Suprapubic skin (tissue), 4 donors: Measurements from ENCODE around the gene PCDHGA12. TPM values are rescaled to one million over a fixed set of nuclear protein-coding genes. Genes with fewer than 3 reads are reported as not detected.

Source experiments
- DNase-seq, 2 donors: peaks; one replicate each; pipeline ENCODE4 v3.0.0-alpha.2; 2019; ENCODE audit warnings: low spot score in 2 of 2
- H3K27ac ChIP-seq: fragments of 200-600 bp; sonication (generic); one replicate; pipeline ENCODE4 v1.5.1; 2019
- H3K27me3 ChIP-seq: fragments of 200-600 bp; sonication (generic); one replicate; pipeline ENCODE4 v1.5.1; 2019
- H3K36me3 ChIP-seq: fragments of 200-600 bp; sonication (generic); one replicate; pipeline ENCODE4 v1.5.1; 2019
- H3K4me1 ChIP-seq: fragments of 200-600 bp; sonication (generic); one replicate; pipeline ENCODE4 v1.5.1; 2019
- H3K4me3 ChIP-seq: fragments of 200-600 bp; sonication (generic); one replicate; pipeline ENCODE4 v1.5.1; 2019; ENCODE audit warnings: mild to moderate bottlenecking
- H3K9me3 ChIP-seq: fragments of 200-600 bp; sonication (generic); one replicate; pipeline ENCODE4 v1.5.1; 2019
- EP300 ChIP-seq: sonication (generic); formaldehyde crosslinking; IDR thresholded peaks from one replicate; pipeline ENCODE4 v1.6.1; 2017; ENCODE audit warnings: antibody characterized with exemption
- POLR2A ChIP-seq, 2 donors: fragments of 450-650 bp; IDR thresholded peaks; one replicate each; pipeline ENCODE4 v1.6.1; 2017; ENCODE audit warnings: antibody characterized with exemption in 2 of 2, mild to moderate bottlenecking in 2 of 2, moderate library complexity in 2 of 2
- POLR2AphosphoS5 ChIP-seq, 3 donors: sonication (generic); formaldehyde crosslinking; IDR thresholded peaks; one replicate each; pipeline ENCODE4 v1.6.1; 2017; ENCODE audit warnings: antibody characterized with exemption in 3 of 3
- WGBS: methylation state at CpG from one replicate; pipeline ENCODE4 v1.1.5; 2018; 5-methylcytosine and 5-hydroxymethylcytosine counted together
- total RNA-seq, 4 donors: library from RNA; depleted of rRNA; stranded (reverse); fragments of >200 nt; gene quantifications; one replicate each; pipeline ENCODE4 v1.1.0, GENCODE V29; 2016
- TF ChIP-seq, protein P1 (sequence below), 2 donors: fragments of 200-600 bp in 1 of 2; fragments of 450-650 bp in 1 of 2; sonication (generic) in 1 of 2; IDR thresholded peaks; one replicate each; pipeline ENCODE4 v1.5.1; 2016 to 2019; ENCODE audit warnings: antibody characterized with exemption in 2 of 2, mild to moderate bottlenecking in 1 of 2, moderate library complexity in 1 of 2

Gene PCDHGA12
- total RNA-seq: 10 to 100 TPM in 1 of 4 donors, 1 to 10 TPM in 3; 2.9 to 13.4 (median 6.6) TPM

DNA sequence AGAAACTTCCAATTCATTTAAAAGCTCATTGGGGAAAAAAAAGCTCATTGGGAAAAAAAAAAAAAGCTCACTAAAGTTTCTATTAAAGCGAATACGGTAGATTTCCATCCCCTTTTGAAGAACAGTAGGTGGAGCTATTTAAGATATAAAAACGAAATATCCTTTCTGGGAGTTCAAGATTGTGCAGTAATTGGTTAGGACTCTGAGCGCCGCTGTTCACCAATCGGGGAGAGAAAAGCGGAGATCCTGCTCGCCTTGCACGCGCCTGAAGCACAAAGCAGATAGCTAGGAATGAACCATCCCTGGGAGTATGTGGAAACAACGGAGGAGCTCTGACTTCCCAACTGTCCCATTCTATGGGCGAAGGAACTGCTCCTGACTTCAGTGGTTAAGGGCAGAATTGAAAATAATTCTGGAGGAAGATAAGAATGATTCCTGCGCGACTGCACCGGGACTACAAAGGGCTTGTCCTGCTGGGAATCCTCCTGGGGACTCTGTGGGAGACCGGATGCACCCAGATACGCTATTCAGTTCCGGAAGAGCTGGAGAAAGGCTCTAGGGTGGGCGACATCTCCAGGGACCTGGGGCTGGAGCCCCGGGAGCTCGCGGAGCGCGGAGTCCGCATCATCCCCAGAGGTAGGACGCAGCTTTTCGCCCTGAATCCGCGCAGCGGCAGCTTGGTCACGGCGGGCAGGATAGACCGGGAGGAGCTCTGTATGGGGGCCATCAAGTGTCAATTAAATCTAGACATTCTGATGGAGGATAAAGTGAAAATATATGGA, at the start of gene PCDHGA12:
TSS of gene PCDHGA12 (plus strand) at position 176 of the 782 bp plus-strand sequence. CDS start at position 429, 253 bp downstream.
- 10% methylated on average over 33 of the region's 33 CpGs for WGBS
- Histone ChIP-seq H3K4me3 (peak within 1 kb of the TSS; percentile 38), H3K4me1 (no peaks in the 10 kb centered on the region), H3K27ac (no peak within 1 kb of the TSS), H3K9me3 (peaks cover 78% of the 10 kb centered on the region), H3K36me3 (no peaks in the 10 kb centered on the region), H3K27me3 (no peaks in the 10 kb centered on the region)
- TF ChIP-seq EP300 (no peak), POLR2A (IDR thresholded peaks at IDR 0.05) (no peak)
- TF ChIP-seq, protein P1, sequence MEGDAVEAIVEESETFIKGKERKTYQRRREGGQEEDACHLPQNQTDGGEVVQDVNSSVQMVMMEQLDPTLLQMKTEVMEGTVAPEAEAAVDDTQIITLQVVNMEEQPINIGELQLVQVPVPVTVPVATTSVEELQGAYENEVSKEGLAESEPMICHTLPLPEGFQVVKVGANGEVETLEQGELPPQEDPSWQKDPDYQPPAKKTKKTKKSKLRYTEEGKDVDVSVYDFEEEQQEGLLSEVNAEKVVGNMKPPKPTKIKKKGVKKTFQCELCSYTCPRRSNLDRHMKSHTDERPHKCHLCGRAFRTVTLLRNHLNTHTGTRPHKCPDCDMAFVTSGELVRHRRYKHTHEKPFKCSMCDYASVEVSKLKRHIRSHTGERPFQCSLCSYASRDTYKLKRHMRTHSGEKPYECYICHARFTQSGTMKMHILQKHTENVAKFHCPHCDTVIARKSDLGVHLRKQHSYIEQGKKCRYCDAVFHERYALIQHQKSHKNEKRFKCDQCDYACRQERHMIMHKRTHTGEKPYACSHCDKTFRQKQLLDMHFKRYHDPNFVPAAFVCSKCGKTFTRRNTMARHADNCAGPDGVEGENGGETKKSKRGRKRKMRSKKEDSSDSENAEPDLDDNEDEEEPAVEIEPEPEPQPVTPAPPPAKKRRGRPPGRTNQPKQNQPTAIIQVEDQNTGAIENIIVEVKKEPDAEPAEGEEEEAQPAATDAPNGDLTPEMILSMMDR (IDR thresholded peaks at IDR 0.05): peak in 1 of 2 donors; percentile 26
- no peak for DNase-seq

DNA sequence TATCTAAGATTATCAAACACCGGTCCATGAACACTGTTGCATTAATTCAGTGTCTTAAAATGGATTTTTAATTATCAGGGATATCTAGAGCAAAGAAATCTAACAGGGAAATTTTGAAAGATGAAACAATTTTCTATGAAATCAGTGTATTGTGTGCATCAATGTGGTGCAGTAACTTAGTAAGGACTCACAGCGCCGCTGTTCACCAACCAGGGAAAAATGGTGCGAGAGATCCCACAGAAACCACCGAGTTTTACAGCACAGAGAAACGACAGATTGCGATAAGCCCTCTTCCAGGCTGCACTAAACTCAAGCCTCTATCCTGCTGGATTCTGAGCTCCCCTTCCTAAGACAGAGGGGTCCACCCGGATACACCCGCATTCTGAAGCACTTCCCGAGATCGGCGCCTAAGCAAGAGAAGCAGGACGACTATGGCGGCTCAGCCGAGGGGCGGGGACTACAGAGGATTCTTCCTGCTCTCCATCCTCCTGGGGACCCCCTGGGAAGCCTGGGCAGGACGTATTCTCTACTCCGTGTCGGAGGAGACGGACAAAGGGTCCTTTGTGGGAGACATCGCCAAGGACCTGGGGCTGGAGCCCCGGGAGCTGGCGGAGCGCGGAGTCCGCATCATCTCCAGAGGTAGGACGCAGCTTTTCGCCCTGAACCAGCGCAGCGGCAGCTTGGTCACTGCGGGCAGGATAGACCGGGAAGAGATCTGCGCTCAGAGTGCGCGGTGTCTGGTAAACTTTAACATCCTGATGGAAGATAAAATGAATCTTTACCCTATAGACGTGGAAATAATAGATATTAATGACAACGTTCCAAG, 47.6 kb upstream of the PCDHGA12 start, which contains the start of gene PCDHGA7:
TSS of gene PCDHGA7 (plus strand) at position 274 of the 826 bp plus-strand sequence. CDS start at position 432, 158 bp downstream.
- peak within 1 kb of the TSS; percentile 17 for H3K4me3 ChIP-seq
- H3K9me3 ChIP-seq: peaks cover 56% of the 10 kb centered on the region
- 14% methylated on average over 35 of the region's 37 CpGs for WGBS
- H3K4me1 ChIP-seq: no peaks in the 10 kb centered on the region
- DNase-seq: no peak
- H3K27ac ChIP-seq: no peak within 1 kb of the TSS
- TF ChIP-seq POLR2AphosphoS5 (IDR thresholded peaks at IDR 0.05) (no peak), POLR2A (IDR thresholded peaks at IDR 0.05) (no peak), EP300 (no peak)
- TF ChIP-seq, protein P1 (IDR thresholded peaks at IDR 0.05): no peak
- no peaks in the 10 kb centered on the region for H3K36me3 ChIP-seq
- H3K27me3 ChIP-seq: no peaks in the 10 kb centered on the region

DNA sequence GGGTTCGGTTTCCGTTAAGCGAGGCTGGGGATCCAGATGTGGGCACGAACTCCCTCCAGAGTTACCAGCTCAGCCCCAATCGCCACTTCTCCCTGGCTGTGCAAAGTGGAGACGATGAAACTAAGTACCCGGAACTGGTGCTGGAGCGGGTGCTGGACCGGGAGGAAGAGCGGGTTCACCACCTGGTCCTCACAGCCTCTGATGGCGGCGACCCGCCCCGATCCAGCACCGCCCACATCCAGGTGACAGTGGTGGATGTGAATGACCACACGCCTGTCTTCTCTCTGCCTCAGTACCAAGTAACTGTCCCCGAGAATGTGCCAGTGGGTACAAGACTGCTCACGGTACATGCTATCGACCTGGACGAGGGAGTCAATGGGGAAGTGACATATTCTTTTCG, 47.0 kb upstream of the PCDHGA12 start:
- Histone ChIP-seq H3K9me3 (peaks cover 58% of the 10 kb centered on the region), H3K4me3 (no peak overlapping the region)
- 42% methylated on average over 13 of the region's 21 CpGs for WGBS

DNA sequence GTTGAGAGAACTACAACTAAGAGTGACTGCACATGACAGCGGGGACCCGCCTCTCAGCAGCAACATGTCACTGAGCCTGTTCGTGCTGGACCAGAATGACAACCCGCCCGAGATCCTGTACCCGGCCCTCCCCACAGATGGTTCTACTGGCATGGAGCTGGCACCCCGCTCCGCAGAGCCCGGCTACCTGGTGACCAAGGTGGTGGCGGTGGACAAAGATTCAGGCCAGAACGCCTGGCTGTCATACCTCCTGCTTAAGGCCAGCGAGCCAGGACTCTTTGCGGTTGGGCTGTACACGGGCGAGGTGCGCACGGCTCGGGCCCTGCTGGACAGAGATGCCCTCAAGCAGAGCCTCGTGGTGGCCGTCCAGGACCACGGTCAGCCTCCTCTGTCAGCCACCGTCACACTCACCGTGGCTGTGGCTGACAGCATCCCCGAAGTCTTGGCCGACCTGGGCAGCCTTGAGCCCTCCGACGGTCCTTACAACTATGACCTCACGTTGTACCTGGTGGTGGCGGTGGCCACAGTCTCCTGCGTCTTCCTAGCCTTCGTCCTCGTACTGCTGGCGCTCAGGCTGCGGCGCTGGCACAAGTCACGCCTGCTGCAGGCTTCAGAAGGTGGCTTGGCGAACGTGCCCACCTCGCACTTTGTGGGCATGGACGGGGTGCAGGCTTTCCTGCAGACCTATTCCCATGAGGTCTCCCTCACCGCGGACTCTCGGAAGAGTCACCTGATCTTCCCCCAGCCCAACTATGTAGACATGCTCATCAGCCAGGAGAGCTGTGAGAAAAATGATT, 45.6 kb upstream of the PCDHGA12 start:
- H3K4me1 ChIP-seq: no peaks in the 10 kb centered on the region
- H3K36me3 ChIP-seq: no peaks in the 10 kb centered on the region
- no peak overlapping the region for H3K4me3 ChIP-seq
- no peak overlapping the region for H3K27ac ChIP-seq
- TF ChIP-seq EP300 (no peak), POLR2AphosphoS5 (IDR thresholded peaks at IDR 0.05) (no peak), POLR2A (IDR thresholded peaks at IDR 0.05) (no peak)
- TF ChIP-seq, protein P1 (IDR thresholded peaks at IDR 0.05): no peak
- H3K27me3 ChIP-seq: no peaks in the 10 kb centered on the region
- peaks cover 65% of the 10 kb centered on the region for H3K9me3 ChIP-seq
- WGBS: 51% methylated on average over 17 of the region's 43 CpGs
- no peak for DNase-seq

More for the DNA sequence above, 47.0 kb upstream of the PCDHGA12 start:
- TF ChIP-seq EP300 (no peak), POLR2AphosphoS5 (IDR thresholded peaks at IDR 0.05) (no peak), POLR2A (IDR thresholded peaks at IDR 0.05) (no peak)
- TF ChIP-seq, protein P1 (IDR thresholded peaks at IDR 0.05): no peak
- Histone ChIP-seq H3K4me1 (no peaks in the 10 kb centered on the region), H3K27ac (no peak overlapping the region), H3K27me3 (no peaks in the 10 kb centered on the region), H3K36me3 (no peaks in the 10 kb centered on the region)
- DNase-seq: no peak
